Measurements from ENCODE around the gene IL1R2. TPM values are rescaled to one million over a fixed set of nuclear protein-coding genes. Genes with fewer than 3 reads are reported as not detected.

IL1R2 gene
- total and polyA plus RNA-seq, 2 of the 13 experiments (the other 11 are each of a cell fraction or from before 2014, with no cell fraction given), result 3.6 to 7.3 TPM

DNA sequence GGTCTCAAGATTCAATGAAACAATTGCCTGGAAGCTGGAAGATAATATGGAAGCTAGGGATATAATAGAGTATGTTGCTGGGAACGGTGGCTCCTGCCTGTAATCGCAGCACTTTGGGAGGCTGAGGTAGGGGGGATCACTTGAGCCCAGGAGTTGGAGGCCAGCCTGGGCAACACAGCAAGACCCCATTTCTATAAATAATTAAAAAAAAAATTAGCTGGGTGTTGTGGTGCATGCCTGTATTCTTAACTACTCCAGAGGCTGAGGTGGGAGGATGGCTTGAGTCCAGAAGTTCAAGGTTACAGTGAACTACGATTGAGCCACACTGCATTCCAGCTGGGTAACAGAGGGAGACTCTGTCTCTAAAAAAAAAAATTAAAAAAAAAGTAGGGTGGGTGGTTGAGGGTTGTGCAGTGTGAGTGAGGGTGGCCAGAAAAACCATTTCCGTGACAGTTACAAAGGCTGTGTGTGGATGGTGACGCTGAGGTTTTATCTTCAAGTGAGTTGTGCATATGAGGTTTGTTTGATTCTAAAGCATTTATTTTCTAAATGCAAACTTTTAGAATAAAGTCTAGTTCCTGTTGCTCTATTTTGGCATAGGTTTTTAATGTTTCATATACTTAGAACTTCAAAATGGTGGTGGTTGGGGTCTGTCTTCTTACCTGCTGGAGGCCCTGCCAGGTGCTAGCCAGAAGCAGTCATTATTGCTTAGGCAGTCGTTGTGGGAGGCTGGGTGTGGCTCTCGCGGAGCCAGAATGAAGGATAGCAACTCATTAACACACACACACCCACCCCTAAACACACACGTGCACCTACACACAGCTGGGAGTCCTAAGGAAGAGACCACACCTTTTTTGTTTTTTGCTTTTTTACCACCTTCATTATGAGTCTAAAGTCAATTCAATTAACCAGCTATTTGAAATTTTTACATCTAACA is 4.7 kb upstream of the IL1R2 start (continued):
- TF ChIP-seq ZNF263 (CRISPR knock-in tag; IDR thresholded peaks at IDR 0.05), result 0 out of 2 replicates have a peak, but pooled peaks have one; percentile 37
- TF ChIP-seq RARA (CRISPR knock-in tag; IDR thresholded peaks at IDR 0.05), result peak; percentile 87
- peak; percentile 88 for TF ChIP-seq NCOR1 (IDR thresholded peaks at IDR 0.05; ENCODE audit: borderline replicate concordance, low read length)
- no peak for TF ChIP-seq XRCC5 (optimal IDR thresholded peaks at IDR 0.05; ENCODE audit: low read length)
- TF ChIP-seq ASH2L (IDR thresholded peaks at IDR 0.05; ENCODE audit: insufficient read length, low read depth, low read length), result peak; percentile 63
- 0 out of 2 replicates have a peak, but pooled peaks have one; percentile 24 for TF ChIP-seq NR2C2 (CRISPR knock-in tag; IDR thresholded peaks at IDR 0.05; ENCODE audit: borderline replicate concordance)
- 0 out of 2 replicates have a peak, but pooled peaks have one; percentile 18 for TF ChIP-seq RCOR2 (CRISPR knock-in tag; IDR thresholded peaks at IDR 0.05)

DNA sequence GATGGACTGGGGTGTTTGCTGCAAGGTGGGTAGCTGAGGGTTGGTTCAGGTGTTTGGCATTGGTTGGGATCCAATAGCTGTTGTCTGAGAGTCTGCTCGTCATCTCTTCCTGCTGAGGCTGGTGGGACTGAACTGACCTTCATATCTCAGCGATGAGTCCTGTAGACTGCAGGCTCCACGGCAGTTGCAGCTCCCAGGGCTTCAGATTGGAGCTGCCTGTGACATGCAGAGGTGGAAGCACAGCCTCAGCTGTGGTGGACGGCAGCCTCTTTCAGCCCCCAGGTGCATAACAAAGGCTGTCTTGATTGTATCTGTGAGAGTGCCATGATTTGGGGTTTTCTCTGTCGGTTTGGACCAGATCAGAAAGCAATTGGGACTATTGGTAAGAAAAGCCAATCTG is 3.9 kb upstream of the IL1R2 start:
- Histone ChIP-seq H3K9ac (ENCODE audit: insufficient read depth, low read depth, low read length) (no peak overlapping the region), H3K4me2 (ENCODE audit: low read depth, low read length) (peak overlapping the region; percentile 76), H3K4me1 (ENCODE audit: insufficient read depth, low read length) (peaks cover 53% of the 10 kb centered on the region), H3K36me3 (replicated peaks in 1 of 2; ENCODE audit: control insufficient read depth in 1 of 2, insufficient read depth in 2 of 2, low read length in 2 of 2) (no peaks in the 10 kb centered on the region), H3K9me3 (ENCODE audit: low read length) (no peaks in the 10 kb centered on the region), H4K20me1 (ENCODE audit: insufficient read depth, low read length) (no peaks in the 10 kb centered on the region), H3K27me3 (ENCODE audit: control insufficient read depth in 1 of 2, insufficient read depth in 2 of 2, low read length in 2 of 2) (peaks cover 0 to 28% of the 10 kb centered on the region in 2 experiments; a peak in 3 of 5 replicates), H2AFZ (ENCODE audit: low read length) (no peak overlapping the region), H3K79me2 (ENCODE audit: insufficient read depth, low read length) (no peaks in the 10 kb centered on the region), H3K4me3 (replicated peaks in 1 of 3; ENCODE audit: insufficient read depth in 1 of 3, low read depth in 2 of 3, low read length in 3 of 3) (peak overlapping the region in 2 of 3 experiments; percentile 4 to 34; a peak in 2 of 6 replicates), H3K27ac (ENCODE audit: extremely low read length, insufficient read depth, low read length) (no peak overlapping the region)
- BruUV-seq (replicated peaks), result no TSS peak
- in situ Hi-C loops (cut with HindIII; ENCODE audit: extremely low pct_ligation_motif_present, low pct_unique_long_range_greater_than_20kb), result no loop called here
- ATAC-seq (peak; percentile 64), DNase-seq (ENCODE audit: low spot score) (peak; percentile 43), FAIRE-seq (peak; percentile 30)
- ChIA-PET CTCF (ENCODE audit: low intra/inter-chr PET ratio, low total read pairs) (no interaction called here), POLR2A (interaction anchor here (3.0 to 5.0 kb wide), 2 partner anchors 11 to 26 kb away, joined by 27 to 58 read pairs; no protein-coding TSS in a partner anchor)
- intact Hi-C loops (cut with micrococcal nuclease; ENCODE audit: unreplicated experiment), result loop anchor here (2.0 to 10.0 kb wide), 3 partner anchors 53 to 103 kb away; no protein-coding TSS in a partner anchor
- 11% methylated on average over 5 of the region's 5 CpGs for WGBS (ENCODE audit: low lambda C conversion rate)
- TF ChIP-seq, protein P1, sequence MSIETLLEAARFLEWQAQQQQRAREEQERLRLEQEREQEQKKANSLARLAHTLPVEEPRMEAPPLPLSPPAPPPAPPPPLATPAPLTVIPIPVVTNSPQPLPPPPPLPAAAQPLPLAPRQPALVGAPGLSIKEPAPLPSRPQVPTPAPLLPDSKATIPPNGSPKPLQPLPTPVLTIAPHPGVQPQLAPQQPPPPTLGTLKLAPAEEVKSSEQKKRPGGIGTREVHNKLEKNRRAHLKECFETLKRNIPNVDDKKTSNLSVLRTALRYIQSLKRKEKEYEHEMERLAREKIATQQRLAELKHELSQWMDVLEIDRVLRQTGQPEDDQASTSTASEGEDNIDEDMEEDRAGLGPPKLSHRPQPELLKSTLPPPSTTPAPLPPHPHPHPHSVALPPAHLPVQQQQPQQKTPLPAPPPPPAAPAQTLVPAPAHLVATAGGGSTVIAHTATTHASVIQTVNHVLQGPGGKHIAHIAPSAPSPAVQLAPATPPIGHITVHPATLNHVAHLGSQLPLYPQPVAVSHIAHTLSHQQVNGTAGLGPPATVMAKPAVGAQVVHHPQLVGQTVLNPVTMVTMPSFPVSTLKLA (IDR thresholded peaks at IDR 0.05), result no peak
- 0 out of 2 replicates have a peak, but pooled peaks have one; percentile 23 for TF ChIP-seq ZNF263 (CRISPR knock-in tag; IDR thresholded peaks at IDR 0.05)
- no peak for TF ChIP-seq HOXA7 (CRISPR knock-in tag; IDR thresholded peaks at IDR 0.05)
- no peak for TF ChIP-seq ATM (IDR thresholded peaks at IDR 0.05; ENCODE audit: borderline replicate concordance)
- TF ChIP-seq MEF2D (CRISPR knock-in tag; IDR thresholded peaks at IDR 0.05), result no peak
- TF ChIP-seq HIVEP1 (CRISPR knock-in tag; IDR thresholded peaks at IDR 0.05), result 0 out of 2 replicates have a peak, but pooled peaks have one; percentile 30
- TF ChIP-seq ZSCAN22 (CRISPR knock-in tag; IDR thresholded peaks at IDR 0.05), result no peak
- TF ChIP-seq, protein P2, sequence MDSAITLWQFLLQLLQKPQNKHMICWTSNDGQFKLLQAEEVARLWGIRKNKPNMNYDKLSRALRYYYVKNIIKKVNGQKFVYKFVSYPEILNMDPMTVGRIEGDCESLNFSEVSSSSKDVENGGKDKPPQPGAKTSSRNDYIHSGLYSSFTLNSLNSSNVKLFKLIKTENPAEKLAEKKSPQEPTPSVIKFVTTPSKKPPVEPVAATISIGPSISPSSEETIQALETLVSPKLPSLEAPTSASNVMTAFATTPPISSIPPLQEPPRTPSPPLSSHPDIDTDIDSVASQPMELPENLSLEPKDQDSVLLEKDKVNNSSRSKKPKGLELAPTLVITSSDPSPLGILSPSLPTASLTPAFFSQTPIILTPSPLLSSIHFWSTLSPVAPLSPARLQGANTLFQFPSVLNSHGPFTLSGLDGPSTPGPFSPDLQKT (CRISPR knock-in tag; IDR thresholded peaks at IDR 0.05; ENCODE audit: borderline replicate concordance), result no peak
- TF ChIP-seq ZNF292 (CRISPR knock-in tag; IDR thresholded peaks at IDR 0.05; ENCODE audit: borderline replicate concordance, low read depth), result peak; percentile 56; the same call in 1 of the 2 replicates
- TF ChIP-seq, protein P3, sequence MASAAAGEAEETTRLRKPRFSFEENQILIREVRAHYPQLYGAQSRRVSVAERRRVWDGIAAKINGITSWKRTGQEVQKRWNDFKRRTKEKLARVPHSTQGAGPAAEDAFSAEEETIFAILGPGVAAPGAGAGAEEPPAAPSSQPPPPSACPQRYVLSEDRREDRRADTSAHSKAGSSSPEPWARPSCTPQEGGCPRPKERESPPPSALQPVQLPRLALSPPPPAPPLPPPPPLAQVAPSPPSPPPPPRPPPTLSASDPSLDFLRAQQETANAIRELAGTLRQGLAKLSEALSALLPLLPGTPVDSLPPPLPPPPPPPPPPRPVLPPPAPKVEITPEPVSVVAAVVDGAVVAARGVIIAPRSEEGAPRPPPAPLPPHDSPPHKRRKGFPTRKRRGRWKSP (CRISPR knock-in tag; IDR thresholded peaks at IDR 0.05), result no peak
- TF ChIP-seq, protein P4, sequence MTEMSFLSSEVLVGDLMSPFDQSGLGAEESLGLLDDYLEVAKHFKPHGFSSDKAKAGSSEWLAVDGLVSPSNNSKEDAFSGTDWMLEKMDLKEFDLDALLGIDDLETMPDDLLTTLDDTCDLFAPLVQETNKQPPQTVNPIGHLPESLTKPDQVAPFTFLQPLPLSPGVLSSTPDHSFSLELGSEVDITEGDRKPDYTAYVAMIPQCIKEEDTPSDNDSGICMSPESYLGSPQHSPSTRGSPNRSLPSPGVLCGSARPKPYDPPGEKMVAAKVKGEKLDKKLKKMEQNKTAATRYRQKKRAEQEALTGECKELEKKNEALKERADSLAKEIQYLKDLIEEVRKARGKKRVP (CRISPR knock-in tag; IDR thresholded peaks at IDR 0.05), result no peak
